Kidney epithelial cell (primary cell): ENCODE data around the gene POU2AF1. TPM values are rescaled to one million over a fixed set of nuclear protein-coding genes. Genes with fewer than 3 reads are reported as not detected.

Experiments
- DNase-seq: peaks from one replicate; pipeline ENCODE4 v3.0.0-alpha.2; 2010; ENCODE audit warnings: low read depth
- H3K27me3 ChIP-seq: 2 replicates; pipeline ENCODE4 v1.6.0; 2011; ENCODE audit warnings: low read length; ENCODE audit not compliant: control insufficient read depth, insufficient read depth
- H3K36me3 ChIP-seq: 2 replicates; pipeline ENCODE4 v1.5.1; 2011; ENCODE audit warnings: low read length; ENCODE audit not compliant: control insufficient read depth, insufficient read depth
- H3K4me3 ChIP-seq: 2 replicates; pipeline ENCODE4 v1.5.1; 2011; ENCODE audit warnings: low read depth, mild to moderate bottlenecking, control low read depth, low read length
- CTCF ChIP-seq: IDR thresholded peaks from 2 replicates; pipeline ENCODE4 v1.5.1; 2011; ENCODE audit warnings: mild to moderate bottlenecking, moderate library complexity, low read length, control low read depth, inconsistent platforms; ENCODE audit not compliant: insufficient read depth, poor library complexity, severe bottlenecking
- total RNA-seq: library from RNA; depleted of rRNA; stranded (reverse); fragments of >200 nt; gene quantifications from 2 replicates; pipeline ENCODE4 v1.2.3, GENCODE V29; 2015

POU2AF1 gene
- total RNA-seq, 1 donor from 2014 or later, result not detected

DNA sequence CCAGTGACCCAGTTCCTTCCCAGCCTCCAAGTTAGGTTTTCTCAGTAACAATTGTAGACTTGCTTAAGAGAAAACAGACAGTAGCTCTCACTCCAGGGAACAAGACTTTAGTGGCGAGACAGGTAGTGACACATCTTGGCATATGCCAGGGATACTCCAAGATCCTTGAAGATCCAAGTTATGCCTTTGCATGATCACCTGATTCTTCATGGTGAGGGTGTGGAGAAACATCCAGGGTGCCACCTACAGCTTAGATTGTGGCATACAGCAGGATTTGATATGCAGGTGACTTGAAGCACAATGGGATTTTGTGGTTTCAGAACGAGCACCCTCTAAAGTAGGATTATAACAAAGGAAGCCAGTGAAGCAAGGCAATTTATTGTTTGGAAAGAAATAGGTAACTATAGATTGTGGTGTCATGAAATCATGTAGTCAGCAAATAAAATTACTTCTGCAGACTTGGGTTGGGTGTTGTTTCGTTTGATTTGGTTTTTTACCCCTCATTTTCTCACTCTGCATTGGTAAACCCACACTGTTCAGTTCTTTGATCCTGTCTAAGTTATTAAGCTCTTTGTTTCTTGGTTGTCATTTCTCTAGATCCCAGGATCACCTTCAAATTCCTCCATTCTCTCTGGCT is 71.5 kb downstream of the POU2AF1 start:
- DNase-seq, result no peak
- H3K27me3 ChIP-seq, result peaks cover 5% of the 10 kb centered on the region
- no peak overlapping the region for H3K4me3 ChIP-seq
- no peak for TF ChIP-seq CTCF
- H3K36me3 ChIP-seq, result no peaks in the 10 kb centered on the region

GRCh38 chr11:111306321-111306720 is 72.8 kb downstream of the POU2AF1 start:
- peaks cover 5% of the 10 kb centered on the region for H3K27me3 ChIP-seq
- H3K4me3 ChIP-seq, result no peak overlapping the region
- no peak for TF ChIP-seq CTCF

GRCh38 chr11:111305876-111306275 is 73.2 kb downstream of the POU2AF1 start:
- no peak for TF ChIP-seq CTCF
- Histone ChIP-seq H3K36me3 (no peaks in the 10 kb centered on the region), H3K27me3 (peaks cover 5% of the 10 kb centered on the region), H3K4me3 (no peak overlapping the region)
- DNase-seq, result no peak

More at GRCh38 chr11:111306321-111306720, 72.8 kb downstream of the POU2AF1 start:
- no peaks in the 10 kb centered on the region for H3K36me3 ChIP-seq
- DNase-seq, result no peak

DNA sequence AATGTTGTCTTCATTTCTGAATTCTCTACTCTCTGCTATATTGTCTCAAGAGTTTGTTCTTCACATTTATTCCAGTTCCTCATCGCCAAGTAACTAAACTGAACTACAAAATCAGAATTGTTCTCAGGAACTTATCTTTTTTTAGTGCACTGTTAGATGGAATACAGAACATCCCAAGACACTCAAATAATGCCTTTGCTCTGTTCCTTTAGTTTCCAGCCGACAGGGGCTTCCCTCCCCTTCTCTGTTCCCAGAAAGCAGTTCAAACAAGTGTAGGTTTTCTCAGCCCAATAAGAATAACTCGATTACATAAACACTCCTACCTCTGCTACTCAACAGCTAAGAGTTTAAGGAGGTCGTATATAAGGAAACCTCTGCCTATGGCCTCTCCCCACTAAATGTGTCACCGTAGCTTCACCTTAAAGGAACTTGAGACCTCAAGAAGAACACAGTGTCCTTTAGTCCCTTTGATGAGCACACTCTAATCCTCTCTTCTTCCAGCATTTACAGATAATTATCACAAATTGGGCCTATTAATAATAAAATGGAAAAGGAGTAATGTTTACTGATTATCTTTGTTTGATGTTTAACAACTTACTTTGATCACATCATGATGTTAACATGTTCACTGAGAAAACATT is 73.8 kb downstream of the POU2AF1 start:
- DNase-seq, result no peak
- no peaks in the 10 kb centered on the region for H3K36me3 ChIP-seq
- TF ChIP-seq CTCF, result no peak
- peaks cover 5% of the 10 kb centered on the region for H3K27me3 ChIP-seq
- H3K4me3 ChIP-seq, result no peak overlapping the region

DNA sequence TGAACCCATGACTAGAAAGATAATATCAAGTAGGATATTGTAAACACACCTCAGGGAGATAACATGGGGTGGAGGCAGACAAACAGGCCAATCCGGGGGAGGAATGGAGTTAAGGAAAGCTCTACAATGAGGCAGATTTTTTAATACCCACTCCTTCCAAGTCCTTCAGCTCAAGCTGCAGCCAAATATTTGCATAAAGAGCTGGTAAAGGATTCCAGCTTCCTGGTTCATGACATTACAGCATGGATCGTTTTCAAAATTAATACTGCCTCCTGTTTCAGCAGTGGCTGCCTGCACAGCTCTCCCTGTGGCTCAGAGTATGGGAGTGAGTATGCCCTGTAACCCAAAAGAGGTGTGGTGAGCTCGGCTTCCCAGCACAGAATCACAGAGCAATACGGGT is 75.6 kb downstream of the POU2AF1 start:
- Histone ChIP-seq H3K4me3 (no peak overlapping the region), H3K27me3 (peaks cover 10% of the 10 kb centered on the region), H3K36me3 (no peaks in the 10 kb centered on the region)
- no peak for TF ChIP-seq CTCF
- no peak for DNase-seq
